GM19324 (cell line): Measurements from ENCODE around the gene GIMD1.

Experiments
- ATAC-seq: cut with Tn5 transposase; IDR thresholded peaks from one replicate; pipeline ENCODE4 v1.9.1; 2021; ENCODE audit warnings: mild to moderate bottlenecking, moderate library complexity; ENCODE audit not compliant: unreplicated experiment, low FRiP score

The GIMD1 gene

DNA sequence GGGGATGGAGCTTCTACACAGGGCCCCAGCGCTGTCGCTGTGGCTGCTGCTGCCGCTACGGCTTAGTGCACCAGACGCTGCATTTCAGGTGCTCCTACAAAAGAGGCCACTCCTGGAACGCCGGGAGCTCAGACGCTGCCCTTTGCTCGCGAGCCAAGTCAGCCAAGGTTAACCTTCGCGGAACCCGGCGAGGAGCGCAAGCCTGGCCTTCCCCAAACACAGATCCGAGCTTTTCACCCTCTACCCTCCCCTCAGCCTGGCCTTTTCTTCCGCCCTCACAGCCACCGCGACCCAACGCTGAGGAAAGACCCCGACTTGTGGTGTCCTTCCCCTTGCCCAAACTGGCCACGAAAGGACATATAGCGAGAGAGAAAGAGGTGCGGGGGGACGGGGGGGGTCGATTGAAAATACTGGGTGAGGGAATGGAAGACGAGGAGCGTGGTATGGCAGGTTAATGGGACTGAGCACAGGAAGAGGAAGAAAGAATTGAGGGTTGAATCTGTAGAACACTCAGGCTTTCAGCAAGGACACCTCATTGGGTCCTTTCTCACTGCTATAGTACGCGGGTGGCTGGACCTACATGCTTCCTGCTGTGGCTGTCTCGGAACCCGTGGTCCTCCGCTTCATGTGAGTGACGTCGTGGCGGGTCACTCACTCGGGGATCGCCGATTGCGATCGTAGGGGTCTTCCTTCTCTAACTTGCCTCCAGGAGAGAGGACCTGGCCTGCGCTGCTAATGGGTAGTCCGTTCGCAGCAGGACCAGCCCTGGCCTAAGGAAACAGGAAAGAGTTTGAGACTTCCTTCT is 52.4 kb downstream of the GIMD1 start, which contains the start of the genes AIMP1 and TBCK:
Gene AIMP1 (plus strand): TSS at position 583 of the 805 bp plus-strand sequence. CDS start 8,460 bp downstream, outside the sequence.
Gene TBCK (minus strand): TSS at position 242 of the 805 bp plus-strand sequence. CDS start 7,249 bp downstream, outside the sequence.
- peak; percentile 91 for ATAC-seq

DNA sequence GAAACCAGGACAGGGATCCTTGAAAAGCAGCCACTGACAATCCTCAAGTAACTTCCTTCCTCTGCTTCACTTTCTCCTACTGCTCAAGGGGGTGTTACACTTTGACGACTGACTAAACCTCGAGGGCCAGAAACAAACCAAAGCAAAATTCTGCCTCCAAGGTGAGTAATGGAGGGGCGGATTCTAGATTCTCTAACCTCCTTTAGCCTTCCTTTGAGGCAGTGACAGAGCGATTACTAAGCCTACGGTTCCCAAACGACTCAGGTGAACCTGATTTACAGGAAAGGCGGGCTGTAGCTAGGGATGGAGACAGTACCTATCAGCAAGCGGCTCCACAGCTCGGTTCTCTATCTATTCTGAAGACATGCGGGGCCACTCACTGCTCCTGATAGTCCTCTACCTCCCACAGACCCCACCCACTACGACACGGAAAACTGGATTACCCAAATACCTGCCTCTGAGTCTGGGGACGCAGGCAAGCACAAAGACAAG is 53.1 kb downstream of the GIMD1 start:
- peak; percentile 30 for ATAC-seq

DNA sequence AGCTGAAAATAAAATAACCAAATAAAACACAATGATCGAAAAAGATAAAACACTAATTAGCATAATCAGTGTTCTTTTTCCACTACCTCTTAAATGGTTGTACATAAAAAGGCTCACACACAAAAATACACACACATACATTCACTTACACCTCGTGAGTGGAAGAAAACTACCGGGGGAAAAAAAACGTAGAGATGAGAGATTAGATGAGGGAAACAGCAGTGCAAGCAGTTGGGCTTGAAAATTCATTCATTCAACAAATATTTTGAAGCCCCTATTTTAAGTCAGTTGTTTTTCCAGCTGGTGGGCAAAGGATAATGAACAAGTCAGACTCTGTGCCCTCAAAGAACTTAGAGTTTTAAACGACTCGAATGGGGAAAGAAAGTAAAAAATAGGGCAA is 53.6 kb downstream of the GIMD1 start:
- ATAC-seq: no peak

DNA sequence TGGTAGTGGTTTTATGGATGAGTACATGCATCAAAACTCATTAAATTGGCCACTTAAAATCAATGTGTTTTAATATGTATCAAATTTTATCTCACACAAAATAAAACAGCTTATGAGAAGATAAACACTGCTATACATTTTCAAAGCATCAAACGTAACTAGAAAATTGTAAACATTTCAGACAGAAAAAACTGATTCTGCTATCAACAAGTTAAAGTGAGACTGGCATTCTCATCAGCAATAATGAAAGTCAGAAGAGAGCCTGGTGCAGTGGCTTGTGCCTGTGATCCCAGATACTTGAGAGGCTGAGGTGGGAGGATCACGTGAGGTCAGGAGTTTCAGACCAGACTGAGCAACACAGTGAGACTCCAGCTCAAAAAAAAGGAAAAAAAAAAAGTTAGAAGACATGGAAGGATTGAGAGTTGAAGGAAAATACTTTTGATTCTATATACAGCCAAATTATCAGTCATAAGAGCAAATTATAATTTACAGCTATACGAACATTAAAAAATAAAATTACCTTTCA is 55.5 kb downstream of the GIMD1 start:
- no peak for ATAC-seq

DNA sequence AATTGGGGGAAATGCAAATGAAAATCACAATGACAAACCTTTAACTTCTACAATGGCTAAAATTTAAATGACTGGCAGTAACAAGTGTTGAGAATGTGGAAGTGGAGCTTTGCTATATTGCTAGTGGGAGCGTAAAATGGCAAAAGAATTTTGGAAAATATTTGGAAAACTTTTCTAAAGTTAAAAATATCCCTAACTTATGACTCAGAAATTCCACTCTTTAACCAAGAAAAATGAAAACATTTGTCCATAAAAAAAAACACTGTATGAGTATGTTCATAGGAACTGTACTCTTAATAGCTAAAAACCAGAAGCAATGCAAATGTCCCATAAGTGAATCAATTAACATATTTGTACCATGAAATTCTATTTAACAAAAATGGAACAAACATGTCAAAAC is 56.2 kb downstream of the GIMD1 start:
- no peak for ATAC-seq
